Esophagus muscularis mucosa (tissue), 3 donors: ENCODE results near the gene FREM1.

Experiments used
- CTCF ChIP-seq, 3 experiments: fragments of 200-600 bp in 2 of 3; fragments of 450-650 bp in 1 of 3; sonication (generic) in 2 of 3; IDR thresholded peaks; one replicate each; pipeline ENCODE4 v1.5.1; 2017 to 2019; ENCODE audit warnings: antibody characterized with exemption in 3 of 3, mild to moderate bottlenecking in 2 of 3, moderate library complexity in 1 of 3
- POLR2A ChIP-seq: fragments of 450-650 bp; IDR thresholded peaks from one replicate; pipeline ENCODE4 v1.6.1; 2017; ENCODE audit warnings: antibody characterized with exemption, moderate library complexity, mild to moderate bottlenecking, low read depth
- POLR2AphosphoS5 ChIP-seq, 2 donors: sonication (generic); formaldehyde crosslinking; IDR thresholded peaks; one replicate each; pipeline ENCODE4 v1.6.1; 2017; ENCODE audit warnings: antibody characterized with exemption in 2 of 2

GRCh38 chr9:14702200-14702720 lies 208.0 kb downstream of the FREM1 start:
- TF ChIP-seq CTCF (IDR thresholded peaks at IDR 0.05) (no peak), POLR2A (no peak), POLR2AphosphoS5 (IDR thresholded peaks at IDR 0.05) (no peak)
